Measurements from ENCODE around the gene SLC18A2.

- TF ChIP-seq CTCF (IDR thresholded peaks at IDR 0.05) (no peak), POLR2AphosphoS5 (IDR thresholded peaks at IDR 0.05) (no peak)
These were observed at the start of gene SLC18A2 for GRCh38 chr10:117240621-117241529.

All from esophagus muscularis mucosa (tissue), 3 donors.